Measurements from ENCODE around the gene OR1F1. TPM values are rescaled to one million over a fixed set of nuclear protein-coding genes. Genes with fewer than 3 reads are reported as not detected.
A peak's percentile ranks its signal among the peaks of the same experiment; 100 is the strongest.

The OR1F1 gene
- total RNA-seq, 6 experiments from 2014 or later = not detected

DNA sequence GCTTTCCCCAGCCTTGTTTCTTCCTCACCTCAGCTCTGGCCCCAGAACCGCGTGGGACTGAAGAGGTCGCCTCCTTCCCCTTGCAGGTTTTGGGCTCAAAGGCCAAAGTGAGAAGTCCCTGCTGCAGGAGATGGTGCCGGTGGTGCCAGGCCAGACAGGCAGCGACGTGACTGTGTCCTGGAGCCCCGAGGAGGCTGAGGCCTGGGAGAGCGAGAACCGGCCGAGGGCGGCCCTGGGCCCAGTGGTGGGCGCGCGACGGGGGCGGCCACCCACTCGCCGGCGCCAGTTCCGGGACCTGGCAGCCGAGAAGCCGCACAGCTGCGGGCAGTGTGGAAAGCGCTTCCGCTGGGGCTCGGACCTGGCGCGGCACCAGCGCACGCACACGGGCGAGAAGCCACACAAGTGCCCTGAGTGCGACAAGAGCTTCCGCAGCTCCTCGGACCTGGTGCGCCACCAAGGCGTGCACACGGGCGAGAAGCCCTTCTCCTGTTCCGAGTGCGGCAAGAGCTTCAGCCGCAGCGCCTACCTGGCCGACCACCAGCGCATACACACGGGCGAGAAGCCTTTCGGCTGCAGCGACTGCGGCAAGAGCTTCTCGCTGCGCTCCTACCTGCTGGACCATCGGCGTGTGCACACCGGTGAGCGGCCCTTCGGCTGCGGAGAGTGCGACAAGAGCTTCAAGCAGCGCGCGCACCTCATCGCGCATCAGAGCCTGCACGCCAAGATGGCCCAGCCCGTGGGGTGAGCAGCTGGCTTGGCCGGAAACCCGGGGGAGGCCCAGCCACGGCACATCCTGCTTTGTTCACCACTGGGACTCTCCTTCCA is 47.2 kb upstream of the OR1F1 start:
- H3K27ac ChIP-seq = no peak overlapping the region
- peak in 1 of 3 donors; percentile 44 for DNase-seq
- H3K4me1 ChIP-seq = peaks cover 0 to 24% (median 12%) of the 10 kb centered on the region in 4 donors
- intact Hi-C loops (cut with DNase I) = no loop called here
- 100% methylated on average over 5 of the region's 69 CpGs for WGBS (ENCODE audit: insufficient coverage, low coverage, low lambda C conversion rate, missing lambda C conversion rate)
- no peaks in the 10 kb centered on the region for H3K9me3 ChIP-seq
- no peak for ATAC-seq
- H3K36me3 ChIP-seq = peaks cover 0 to 6% (median 0%) of the 10 kb centered on the region in 4 donors
- H3K4me3 ChIP-seq = no peak overlapping the region
- no peak for TF ChIP-seq POLR2A (IDR thresholded peaks at IDR 0.05)
- TF ChIP-seq, protein P1, sequence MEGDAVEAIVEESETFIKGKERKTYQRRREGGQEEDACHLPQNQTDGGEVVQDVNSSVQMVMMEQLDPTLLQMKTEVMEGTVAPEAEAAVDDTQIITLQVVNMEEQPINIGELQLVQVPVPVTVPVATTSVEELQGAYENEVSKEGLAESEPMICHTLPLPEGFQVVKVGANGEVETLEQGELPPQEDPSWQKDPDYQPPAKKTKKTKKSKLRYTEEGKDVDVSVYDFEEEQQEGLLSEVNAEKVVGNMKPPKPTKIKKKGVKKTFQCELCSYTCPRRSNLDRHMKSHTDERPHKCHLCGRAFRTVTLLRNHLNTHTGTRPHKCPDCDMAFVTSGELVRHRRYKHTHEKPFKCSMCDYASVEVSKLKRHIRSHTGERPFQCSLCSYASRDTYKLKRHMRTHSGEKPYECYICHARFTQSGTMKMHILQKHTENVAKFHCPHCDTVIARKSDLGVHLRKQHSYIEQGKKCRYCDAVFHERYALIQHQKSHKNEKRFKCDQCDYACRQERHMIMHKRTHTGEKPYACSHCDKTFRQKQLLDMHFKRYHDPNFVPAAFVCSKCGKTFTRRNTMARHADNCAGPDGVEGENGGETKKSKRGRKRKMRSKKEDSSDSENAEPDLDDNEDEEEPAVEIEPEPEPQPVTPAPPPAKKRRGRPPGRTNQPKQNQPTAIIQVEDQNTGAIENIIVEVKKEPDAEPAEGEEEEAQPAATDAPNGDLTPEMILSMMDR (IDR thresholded peaks at IDR 0.05) = no peak
- H3K27me3 ChIP-seq = no peaks in the 10 kb centered on the region

DNA sequence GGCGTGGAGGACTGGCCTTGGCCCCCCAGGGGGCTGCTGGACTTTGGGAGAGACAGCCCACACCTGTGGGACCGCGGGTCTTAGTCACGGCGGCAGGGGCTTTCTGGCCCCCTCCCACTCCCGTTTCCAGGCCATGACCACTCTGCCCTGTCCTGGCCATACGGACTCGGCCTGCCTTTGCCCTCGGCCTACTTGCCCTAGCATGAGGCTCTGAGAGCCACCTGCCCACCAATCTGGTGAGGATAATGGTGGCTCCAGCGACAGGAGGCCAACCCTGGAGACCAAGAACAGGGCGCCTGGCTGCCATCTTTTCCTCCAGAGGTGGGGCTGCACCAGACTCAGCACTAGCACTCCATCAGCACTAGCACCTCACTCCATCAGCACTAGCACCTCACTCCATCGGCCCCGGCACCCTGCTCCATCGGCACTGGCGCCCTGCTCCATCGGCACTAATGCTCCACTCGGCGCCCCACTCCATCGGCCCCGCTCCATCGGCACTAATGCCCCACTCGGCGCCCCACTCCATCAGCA is 46.2 kb upstream of the OR1F1 start:
- intact Hi-C loops (cut with DNase I) = no loop called here
- DNase-seq (peak in 1 of 3 donors; percentile 46), ATAC-seq (no peak)
- Histone ChIP-seq H3K4me3 (no peak overlapping the region), H3K27ac (no peak overlapping the region), H3K4me1 (peaks cover 0 to 20% (median 7%) of the 10 kb centered on the region in 4 donors), H3K36me3 (peaks cover 0 to 6% (median 0%) of the 10 kb centered on the region in 4 donors), H3K9me3 (no peaks in the 10 kb centered on the region), H3K27me3 (no peaks in the 10 kb centered on the region)
- WGBS (ENCODE audit: insufficient coverage, low coverage, low lambda C conversion rate, missing lambda C conversion rate) = 100% methylated on average over 1 of the region's 23 CpGs
- TF ChIP-seq, protein P1 (IDR thresholded peaks at IDR 0.05) = no peak
- TF ChIP-seq POLR2A (IDR thresholded peaks at IDR 0.05) = no peak

DNA sequence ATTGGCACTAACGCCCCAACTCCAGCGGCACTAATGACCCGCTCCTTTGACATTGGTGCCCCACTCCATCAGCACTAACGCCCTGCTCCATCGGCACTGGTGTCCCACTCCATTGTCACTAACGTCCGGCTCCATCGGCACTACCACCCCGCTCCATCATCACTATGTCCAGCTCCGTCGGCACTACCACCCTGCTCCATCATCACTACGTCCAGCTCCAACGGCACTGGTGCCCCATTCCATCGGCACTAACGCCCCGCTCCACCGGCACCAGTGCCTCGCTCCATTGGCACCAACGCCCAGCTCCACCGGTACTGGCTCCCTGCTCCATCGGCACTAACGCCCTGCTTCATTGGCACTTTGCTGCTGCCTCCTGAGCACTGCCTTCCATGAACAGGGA is 45.7 kb upstream of the OR1F1 start:
- Histone ChIP-seq H3K4me1 (peaks cover 0 to 20% (median 7%) of the 10 kb centered on the region in 4 donors), H3K27ac (peak overlapping the region in 1 of 3 donors; percentile 98), H3K9me3 (no peaks in the 10 kb centered on the region), H3K27me3 (no peaks in the 10 kb centered on the region), H3K4me3 (no peak overlapping the region), H3K36me3 (peaks cover 0 to 6% (median 0%) of the 10 kb centered on the region in 4 donors)
- 98% methylated on average over 22 of the region's 22 CpGs for WGBS (ENCODE audit: insufficient coverage, low coverage, low lambda C conversion rate, missing lambda C conversion rate)
- DNase-seq = no peak
- TF ChIP-seq, protein P1 (IDR thresholded peaks at IDR 0.05) = no peak
- no peak for TF ChIP-seq POLR2A (IDR thresholded peaks at IDR 0.05)
- ATAC-seq = no peak
- intact Hi-C loops (cut with DNase I) = no loop called here

DNA sequence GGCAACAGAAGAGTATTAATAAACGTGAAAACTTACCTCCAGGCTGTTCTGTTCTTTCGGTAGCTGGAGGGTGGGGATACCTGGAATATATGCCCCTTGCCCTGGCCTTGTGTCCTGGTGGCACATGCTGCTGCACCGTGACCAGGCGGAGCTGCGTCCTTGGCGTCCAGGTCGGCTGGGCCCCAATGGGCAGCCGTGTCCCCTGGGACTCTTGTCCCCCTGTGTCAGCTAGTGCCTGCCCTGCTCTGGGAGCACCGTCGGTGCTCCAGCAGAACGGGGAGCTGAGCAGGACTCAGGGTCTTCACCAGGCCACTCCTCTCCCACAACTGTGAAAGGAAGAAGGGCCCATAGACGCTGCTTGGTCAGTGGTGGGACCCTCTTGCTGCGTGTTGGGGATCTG is 45.2 kb upstream of the OR1F1 start:
- intact Hi-C loops (cut with DNase I) = no loop called here
- no peak for ATAC-seq
- peaks cover 0 to 20% (median 7%) of the 10 kb centered on the region in 4 donors for H3K4me1 ChIP-seq
- no peaks in the 10 kb centered on the region for H3K9me3 ChIP-seq
- WGBS (ENCODE audit: insufficient coverage, low coverage, low lambda C conversion rate, missing lambda C conversion rate) = 100% methylated on average over 1 of the region's 13 CpGs
- no peaks in the 10 kb centered on the region for H3K27me3 ChIP-seq
- H3K27ac ChIP-seq = peak overlapping the region in 2 of 3 donors; percentile 92 to 98
- no peak overlapping the region for H3K4me3 ChIP-seq
- DNase-seq = no peak
- H3K36me3 ChIP-seq = peaks cover 0 to 6% (median 0%) of the 10 kb centered on the region in 4 donors
- TF ChIP-seq, protein P1 (IDR thresholded peaks at IDR 0.05) = no peak
- TF ChIP-seq POLR2A (IDR thresholded peaks at IDR 0.05) = no peak
